AG04449 (cell line): Measurements from ENCODE around the gene PPP2R5C.
"Not testable (repeated sequence)": the region's sequence is repeated elsewhere in the genome, so short reads cannot be mapped to it uniquely, and the experiment has no call there.

Experiments used
- CTCF ChIA-PET: fragments of 350-600 bp; formaldehyde crosslinking; extraction: SDS; loops from one replicate; lab custom pipeline; 2021; ENCODE audit warnings: antibody characterized with exemption; lab: Yijun Ruan, JAX
- POLR2A ChIA-PET: fragments of 400-600, 350-600 bp; formaldehyde crosslinking; extraction: SDS; loops from one replicate; lab custom pipeline; 2020; ENCODE audit warnings: antibody characterized with exemption, inconsistent platforms; lab: Yijun Ruan, JAX
- DNase-seq: peaks from one replicate; pipeline ENCODE4 v3.0.0-alpha.2; 2010; ENCODE audit warnings: low read depth, low spot score
- H3K4me3 ChIP-seq: 2 replicates; pipeline ENCODE4 v1.5.1; 2011; ENCODE audit warnings: low read depth, mild to moderate bottlenecking, control low read depth, low read length
- CTCF ChIP-seq: IDR thresholded peaks from one replicate; pipeline ENCODE4 v1.5.1; 2011; ENCODE audit warnings: mild to moderate bottlenecking, moderate library complexity, low read length, control low read depth, inconsistent platforms; ENCODE audit not compliant: insufficient read depth; ENCODE audit errors: missing control alignments

PPP2R5C gene

GRCh38 chr14:101970830-101971400 is 209.4 kb downstream of the PPP2R5C start:
- DNase-seq: no peak
- CTCF ChIA-PET: interaction anchor here (1.0 to 4.6 kb wide), 2 partner anchors 10 to 200 kb away, joined by 5 to 37 read pairs; no protein-coding TSS in a partner anchor
- no peak for TF ChIP-seq CTCF
- POLR2A ChIA-PET: interaction anchor here (0.6 to 0.7 kb wide), 2 partner anchors 343 to 891 kb away, joined by 3 read pairs; no protein-coding TSS in a partner anchor
- H3K4me3 ChIP-seq: no peak overlapping the region

GRCh38 chr14:101971458-101971857 is 209.9 kb downstream of the PPP2R5C start:
- CTCF ChIA-PET: interaction anchor here (1.0 to 4.6 kb wide), 3 partner anchors 10 to 201 kb away, joined by 3 to 37 read pairs (median 5); no protein-coding TSS in a partner anchor

GRCh38 chr14:101972126-101972866 is 210.8 kb downstream of the PPP2R5C start:
- CTCF ChIA-PET: interaction anchor here (1.2 to 4.6 kb wide), 3 partner anchors 11 to 125 kb away, joined by 3 to 37 read pairs (median 3); no protein-coding TSS in a partner anchor
- POLR2A ChIA-PET: interaction anchor here (0.6 to 1.6 kb wide), 3 partner anchors 8 to 57 kb away, joined by 3 to 6 read pairs (median 6); no protein-coding TSS in a partner anchor
- DNase-seq: peak; percentile 98
- 0 out of 2 replicates have a peak overlapping the region, but pooled peaks have one; percentile 29 for H3K4me3 ChIP-seq
- TF ChIP-seq CTCF: no peak

More at GRCh38 chr14:101971458-101971857, 209.9 kb downstream of the PPP2R5C start:
- DNase-seq, H3K4me3 ChIP-seq: not testable (repeated sequence)
- POLR2A ChIA-PET: interaction anchor here (0.6 to 0.7 kb wide), 2 partner anchors 51 to 891 kb away, joined by 3 read pairs; no protein-coding TSS in a partner anchor

- no peak for DNase-seq
- POLR2A ChIA-PET: interaction anchor here (1.6 kb wide), 1 partner anchor 55 kb away, joined by 6 read pairs; no protein-coding TSS in a partner anchor
- no peak for TF ChIP-seq CTCF
- CTCF ChIA-PET: interaction anchor here (0.8 to 4.6 kb wide), 3 partner anchors 12 to 202 kb away, joined by 3 to 37 read pairs (median 3); no protein-coding TSS in a partner anchor
- H3K4me3 ChIP-seq: no peak overlapping the region
These were observed 211.8 kb downstream of the PPP2R5C start for GRCh38 chr14:101973356-101973755.

GRCh38 chr14:101975231-101975630 is 213.7 kb downstream of the PPP2R5C start:
- ChIA-PET POLR2A (interaction anchor here (0.9 kb wide), 1 partner anchor 10 kb away, joined by 3 read pairs; no protein-coding TSS in a partner anchor), CTCF (interaction anchor here (1.0 to 4.6 kb wide), 2 partner anchors 14 to 17 kb away, joined by 3 to 37 read pairs; no protein-coding TSS in a partner anchor)
- DNase-seq: no peak
- no peak for TF ChIP-seq CTCF
- no peak overlapping the region for H3K4me3 ChIP-seq
